Ammon's horn (tissue), 1 donor: ENCODE data around the gene SHISA4.
"Not testable (repeated sequence)": the region's sequence is repeated elsewhere in the genome, so short reads cannot be mapped to it uniquely, and the experiment has no call there.

Experiments used
- DNase-seq: peaks from one replicate; pipeline ENCODE4 v3.0.0-alpha.2; 2016; ENCODE audit warnings: low spot score

Gene SHISA4

DNA sequence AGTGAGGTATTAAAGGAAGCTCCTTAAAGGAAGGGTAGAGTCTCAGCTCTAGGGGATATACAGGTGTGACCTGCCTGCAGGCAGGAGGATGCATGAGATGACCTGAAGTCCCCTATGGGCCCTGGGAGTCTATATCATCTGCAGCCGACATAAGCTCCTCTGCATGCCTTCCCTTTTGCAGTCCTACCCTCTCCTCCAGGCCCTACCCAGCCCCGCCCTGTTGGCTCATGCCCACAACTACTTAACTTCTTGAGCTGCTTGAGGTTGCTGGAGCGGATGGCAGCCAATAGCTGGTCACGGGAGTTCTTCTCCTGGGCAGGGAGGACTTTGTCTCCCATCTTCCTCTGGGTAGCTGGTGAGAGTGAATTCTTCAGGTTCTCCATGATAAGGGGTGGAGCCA, 10.3 kb downstream of the SHISA4 start:
- no peak for DNase-seq

DNA sequence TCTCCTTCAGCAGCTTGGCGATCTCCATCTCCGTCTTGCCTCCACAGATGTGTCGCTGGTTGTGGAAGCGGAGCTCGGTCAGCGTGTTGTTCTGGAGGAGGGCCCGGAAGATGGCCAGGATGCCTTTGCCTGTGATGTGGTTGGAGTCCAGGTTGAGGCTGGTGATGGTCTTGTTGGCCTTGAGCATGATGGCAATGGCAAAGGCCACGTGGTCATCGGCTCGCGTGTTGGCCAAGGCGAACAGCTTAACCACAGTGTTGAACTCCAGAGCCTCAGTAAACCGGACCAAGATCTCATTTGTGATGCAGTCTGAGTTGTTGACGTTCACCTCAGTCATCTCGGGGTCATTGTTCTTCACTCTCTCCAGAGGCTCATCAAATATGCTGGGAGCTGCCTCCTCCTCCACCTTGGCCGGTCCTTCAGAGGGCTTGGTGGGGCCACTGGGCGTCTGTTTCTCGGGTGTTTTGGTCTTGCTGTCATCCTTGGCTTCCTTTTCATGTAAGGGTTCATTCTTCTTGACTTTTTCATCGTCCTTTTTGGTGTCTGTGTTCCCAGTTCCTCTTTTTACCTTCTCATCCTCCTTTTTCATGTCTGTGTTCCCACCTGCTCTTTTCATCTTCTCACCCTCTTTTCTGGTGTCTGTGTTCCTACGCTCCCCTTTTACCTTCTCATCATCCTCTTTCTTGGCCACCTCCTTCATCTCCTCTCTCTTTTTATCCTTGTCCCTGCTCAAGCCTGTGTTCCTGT, 11.2 kb downstream of the SHISA4 start:
- no peak for DNase-seq

DNA sequence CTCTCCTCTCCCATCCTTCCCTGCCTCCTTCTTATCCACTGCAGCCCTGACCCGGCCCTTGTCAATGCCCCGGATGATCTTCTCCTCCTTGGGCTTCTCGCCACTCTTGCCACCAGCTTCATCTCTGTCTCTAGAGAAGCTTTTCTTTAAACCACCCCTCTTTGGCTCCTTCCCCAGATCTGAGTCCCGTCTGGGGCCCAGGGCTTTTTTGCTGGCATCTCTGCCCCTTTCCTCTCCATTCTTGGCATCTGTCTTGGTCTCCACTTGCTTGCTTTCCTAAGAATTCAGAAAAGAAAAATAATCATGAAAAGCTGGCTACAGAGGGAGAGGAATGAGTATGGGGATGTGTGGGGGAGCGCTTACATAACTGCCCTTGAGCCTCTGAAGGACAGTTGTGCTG, 11.8 kb downstream of the SHISA4 start:
- DNase-seq: no peak

DNA sequence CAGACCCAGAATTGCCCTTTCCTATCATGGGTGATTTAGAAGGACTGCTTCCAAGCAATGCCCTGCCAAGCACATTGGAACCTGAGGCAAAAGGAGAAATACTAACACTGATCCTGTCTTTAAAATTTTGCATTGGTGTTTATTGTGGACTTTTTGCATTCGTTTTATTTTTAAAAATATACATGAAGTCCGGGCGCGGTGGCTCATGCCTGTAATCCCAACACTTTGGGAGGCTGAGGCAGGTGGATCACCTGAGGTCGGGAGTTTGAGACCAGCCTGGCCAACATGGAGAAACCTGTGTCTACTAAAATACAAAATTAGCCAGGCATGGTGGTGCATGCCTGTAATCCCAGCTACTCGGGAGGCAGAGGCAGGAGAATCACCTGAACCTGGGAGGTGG, 12.3 kb downstream of the SHISA4 start:
- DNase-seq: not testable (repeated sequence)

DNA sequence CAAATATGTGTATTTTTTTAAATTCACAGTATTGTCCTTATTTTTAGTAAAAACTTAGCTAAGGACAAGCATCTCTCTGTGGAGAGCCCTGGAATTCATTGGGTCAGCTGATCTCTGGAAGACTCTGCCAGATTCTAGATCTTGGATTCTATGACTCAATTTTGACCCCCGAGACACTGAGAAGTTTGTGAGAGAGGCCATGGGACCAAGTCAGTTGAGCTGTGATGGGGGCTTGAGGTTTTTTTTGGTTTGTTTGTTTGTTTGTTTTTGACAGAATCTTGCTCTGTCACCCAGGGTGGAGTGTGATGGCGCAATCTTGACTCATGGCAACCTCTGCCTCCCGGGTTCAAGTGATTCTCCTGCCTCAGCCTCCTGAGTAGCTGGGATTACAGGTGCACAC, 13.5 kb downstream of the SHISA4 start:
- DNase-seq: no peak

DNA sequence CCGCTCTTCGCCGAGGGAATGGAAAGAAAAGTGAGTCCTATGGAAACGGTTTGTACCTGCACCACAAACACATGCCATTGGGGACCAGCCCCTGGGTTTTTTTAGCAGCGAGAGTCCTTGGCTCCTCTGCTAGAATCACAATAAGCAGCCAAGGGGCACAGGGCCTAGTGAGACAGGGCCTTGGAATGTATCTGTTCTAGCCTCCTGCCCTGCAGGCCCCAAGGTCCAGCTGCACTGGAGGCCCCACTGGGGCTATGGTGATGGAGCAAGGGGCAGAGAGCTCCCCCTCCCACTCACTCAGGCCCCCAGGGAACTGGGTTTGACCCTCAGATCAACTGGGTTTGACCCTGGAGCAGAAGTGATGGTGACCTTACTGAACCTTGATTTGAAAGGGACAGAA, 14.4 kb downstream of the SHISA4 start:
- DNase-seq: no peak

DNA sequence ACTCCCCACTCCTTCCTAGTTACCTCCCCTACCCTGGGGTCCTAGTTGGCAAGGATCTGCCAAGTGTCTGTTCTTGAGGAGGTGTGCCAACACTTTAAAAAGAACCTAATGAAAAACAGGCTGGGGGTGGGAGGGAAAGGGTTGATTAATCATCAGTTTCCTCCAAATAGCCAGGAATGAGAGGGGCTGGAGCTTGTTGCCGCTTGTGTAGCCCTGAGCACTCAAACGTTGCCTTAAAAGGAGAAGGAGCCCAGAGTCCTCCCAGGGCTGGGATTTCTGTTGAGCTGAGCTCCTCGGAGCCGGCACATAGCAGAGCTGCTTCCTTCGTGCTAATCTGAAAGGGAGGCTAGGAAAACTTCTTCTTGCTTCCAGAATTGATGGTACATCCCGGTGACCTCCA, 15.9 kb downstream of the SHISA4 start:
- DNase-seq: no peak

DNA sequence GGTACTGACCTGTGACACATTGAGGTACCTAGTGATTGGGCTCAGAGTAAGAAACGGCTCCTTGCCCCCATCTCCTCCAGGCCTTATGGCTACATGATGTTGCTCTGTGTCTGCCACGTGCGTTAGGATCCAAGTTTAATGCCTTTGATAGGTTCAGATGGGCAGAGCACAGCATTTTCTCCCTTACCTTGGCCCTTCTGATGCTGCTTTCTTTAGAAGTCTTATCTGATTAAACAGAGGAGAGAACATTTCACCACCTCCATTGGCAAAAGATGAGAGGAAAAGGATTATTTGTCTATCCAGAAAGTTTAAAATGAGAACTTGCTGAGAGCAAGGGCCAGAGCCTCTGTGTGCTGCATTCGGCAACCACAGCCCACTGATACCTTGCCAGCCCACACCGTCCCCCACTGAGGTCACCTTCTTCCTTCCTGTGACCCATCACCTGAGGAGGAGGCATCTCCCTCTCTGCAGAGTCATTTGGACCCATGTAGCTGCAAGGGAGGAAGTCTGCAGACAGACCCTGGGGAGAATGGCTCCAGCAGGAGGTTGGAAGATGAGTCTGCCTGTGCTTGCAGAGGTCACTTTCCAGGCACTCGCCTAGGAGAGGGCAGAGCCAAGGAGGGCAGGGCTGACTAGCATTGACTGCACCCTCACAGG, 16.7 kb downstream of the SHISA4 start:
- DNase-seq: no peak

DNA sequence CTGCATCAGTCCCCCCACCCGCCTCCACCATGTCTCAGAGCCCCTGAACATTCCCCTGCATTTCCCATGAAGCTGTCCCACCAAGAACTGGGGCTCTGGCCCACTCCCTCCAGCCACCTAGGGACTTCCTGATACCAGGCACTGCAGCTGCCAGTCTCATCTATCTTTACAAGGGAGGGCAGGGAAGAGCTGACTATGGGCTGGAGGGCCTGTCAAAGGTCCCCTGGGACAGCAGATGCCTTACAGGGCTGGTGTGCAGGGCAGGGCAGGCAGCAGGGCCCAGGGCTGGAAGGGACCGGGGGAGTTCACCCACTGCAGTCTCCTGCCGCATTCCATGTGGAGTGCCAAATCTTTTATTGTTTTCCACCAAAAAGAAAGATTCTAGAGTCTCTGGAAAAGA, 17.6 kb downstream of the SHISA4 start:
- DNase-seq: no peak

DNA sequence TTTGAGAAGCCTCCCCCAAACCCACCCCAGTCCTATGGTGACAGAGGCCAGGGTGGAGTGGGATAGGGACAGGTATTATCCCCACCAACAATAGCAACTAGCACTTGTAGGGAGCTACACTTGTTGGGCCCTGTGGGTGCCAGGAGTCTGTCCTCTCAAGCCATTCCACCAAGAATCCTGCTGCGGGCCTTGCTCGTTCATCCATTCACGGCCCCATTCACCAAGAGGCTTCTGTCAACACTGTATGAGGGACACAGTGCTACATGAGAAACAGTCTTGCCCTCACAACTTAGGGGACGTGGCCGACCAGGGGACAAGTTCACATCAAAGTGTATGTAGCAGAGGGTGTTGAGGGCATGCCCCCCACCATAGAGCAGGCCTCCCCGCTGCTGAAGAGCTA, 18.9 kb downstream of the SHISA4 start:
- no peak for DNase-seq

DNA sequence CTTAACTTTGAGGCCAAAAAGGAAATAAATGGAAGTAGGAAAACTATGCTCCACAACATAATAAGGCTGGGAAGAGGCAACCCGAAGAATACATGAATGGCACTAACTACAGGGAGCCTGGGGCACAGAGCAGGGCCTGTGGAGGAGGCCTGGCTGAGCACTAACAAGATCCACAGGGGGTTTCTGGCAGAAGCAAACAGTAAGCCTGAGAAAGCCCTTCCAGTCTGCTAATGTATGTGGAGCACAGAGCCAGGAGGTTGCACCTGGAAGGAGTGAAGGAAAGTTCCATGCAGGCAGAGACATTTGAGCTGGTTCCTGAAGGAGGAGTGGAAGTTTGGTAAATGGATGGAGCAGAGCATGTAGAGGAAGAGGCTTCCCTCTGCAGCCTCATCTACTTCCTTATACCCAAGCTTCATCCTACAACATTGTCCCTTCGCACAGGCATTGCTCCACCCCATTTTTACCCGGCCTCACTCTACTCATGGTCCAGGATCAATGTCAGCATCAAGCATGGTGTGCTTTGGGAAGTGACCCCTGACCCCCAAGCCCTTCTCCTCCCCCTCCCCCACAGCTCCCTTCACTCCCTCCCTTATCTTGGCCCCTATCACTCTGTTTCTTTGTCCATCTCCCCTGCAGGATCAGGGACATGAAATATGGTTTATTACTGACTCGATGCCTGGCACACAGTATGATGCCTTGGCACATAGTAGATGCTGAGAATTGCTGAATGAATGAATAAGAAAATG, 23.3 kb downstream of the SHISA4 start:
- DNase-seq: no peak

DNA sequence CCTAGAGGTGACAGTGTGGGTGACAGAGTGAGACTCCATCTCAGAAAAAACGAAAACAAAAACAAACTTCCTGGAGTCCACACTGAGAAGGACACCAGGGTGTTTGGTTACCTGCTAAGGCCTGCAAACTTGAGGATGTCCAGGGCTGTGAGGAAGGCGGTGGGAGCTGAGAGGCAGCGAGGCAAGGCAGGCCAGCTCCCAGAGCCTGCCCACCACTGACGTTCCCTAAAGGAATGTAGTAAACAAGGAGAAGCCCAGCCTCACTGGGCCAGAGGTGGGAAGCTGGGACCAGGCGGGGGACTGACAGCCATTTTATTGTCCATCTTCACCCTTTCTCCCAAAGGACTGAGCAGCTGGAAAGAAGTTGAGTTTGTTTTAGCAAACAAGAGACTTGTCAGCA, 24.1 kb downstream of the SHISA4 start:
- no peak for DNase-seq

DNA sequence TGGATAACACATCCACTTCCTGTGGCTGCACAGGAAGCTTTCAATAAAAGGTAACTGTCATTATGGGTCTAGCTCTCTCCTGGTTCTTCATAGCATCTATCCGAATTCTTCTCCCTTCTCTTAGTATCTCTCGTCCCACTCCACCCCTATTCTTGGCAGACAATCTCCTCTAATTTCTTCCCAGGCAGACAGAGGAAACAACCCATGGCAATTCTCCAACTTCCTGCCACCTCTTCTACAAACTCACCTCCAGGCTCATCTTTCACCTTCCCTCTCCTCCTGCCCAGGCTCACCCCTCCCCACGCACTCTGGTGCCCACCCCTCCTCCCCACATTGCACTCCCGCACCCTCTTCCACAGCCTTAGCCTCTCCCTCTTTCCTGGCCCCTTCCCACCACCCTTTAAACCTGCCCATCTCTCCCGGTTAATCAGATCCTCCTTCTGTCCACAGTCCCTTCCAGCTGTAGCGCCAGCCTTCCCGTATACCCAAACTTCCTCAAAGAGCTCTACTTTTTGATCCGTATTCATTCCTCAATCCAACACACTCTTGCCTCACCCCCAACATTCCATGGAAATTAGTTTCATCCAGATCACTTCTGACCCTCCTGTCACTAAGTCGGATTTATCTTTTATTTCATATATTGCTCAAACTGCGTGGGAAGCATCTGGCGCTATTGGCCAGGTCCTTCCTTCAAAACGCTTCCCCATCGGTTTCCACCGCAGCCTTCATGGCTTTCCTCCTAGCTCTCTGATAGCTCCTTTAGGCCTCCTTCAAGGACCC, 25.9 kb downstream of the SHISA4 start:
- no peak for DNase-seq

DNA sequence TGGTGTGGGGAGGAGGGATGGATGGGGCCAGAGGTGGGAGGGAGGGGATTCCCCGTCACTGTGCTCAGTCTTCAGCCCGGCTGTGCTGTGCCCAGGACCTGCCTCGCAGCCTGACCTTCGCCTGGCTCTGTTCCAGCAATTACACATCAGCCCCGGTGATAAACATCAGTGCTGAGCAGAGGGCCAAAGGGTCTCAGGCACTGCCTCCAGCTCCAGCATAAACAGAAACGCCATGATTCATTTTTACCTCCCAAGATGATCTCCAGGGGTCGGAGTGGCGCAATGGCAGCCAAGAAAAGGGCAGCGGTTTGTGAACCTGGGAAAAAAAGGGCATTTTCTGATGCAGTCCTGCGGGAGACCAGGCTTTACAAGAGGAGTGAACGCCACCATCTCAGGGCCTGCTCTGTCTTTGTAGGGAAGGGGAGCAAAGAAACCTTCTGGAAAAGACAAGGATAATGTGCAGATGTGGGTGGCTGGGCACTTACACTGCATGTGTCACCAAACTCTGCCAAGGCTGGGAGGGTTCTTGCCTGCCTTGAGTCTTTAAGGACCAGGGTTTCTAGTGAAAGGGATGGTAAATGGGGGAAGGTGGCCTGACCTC, 28.1 kb downstream of the SHISA4 start:
- DNase-seq: no peak

DNA sequence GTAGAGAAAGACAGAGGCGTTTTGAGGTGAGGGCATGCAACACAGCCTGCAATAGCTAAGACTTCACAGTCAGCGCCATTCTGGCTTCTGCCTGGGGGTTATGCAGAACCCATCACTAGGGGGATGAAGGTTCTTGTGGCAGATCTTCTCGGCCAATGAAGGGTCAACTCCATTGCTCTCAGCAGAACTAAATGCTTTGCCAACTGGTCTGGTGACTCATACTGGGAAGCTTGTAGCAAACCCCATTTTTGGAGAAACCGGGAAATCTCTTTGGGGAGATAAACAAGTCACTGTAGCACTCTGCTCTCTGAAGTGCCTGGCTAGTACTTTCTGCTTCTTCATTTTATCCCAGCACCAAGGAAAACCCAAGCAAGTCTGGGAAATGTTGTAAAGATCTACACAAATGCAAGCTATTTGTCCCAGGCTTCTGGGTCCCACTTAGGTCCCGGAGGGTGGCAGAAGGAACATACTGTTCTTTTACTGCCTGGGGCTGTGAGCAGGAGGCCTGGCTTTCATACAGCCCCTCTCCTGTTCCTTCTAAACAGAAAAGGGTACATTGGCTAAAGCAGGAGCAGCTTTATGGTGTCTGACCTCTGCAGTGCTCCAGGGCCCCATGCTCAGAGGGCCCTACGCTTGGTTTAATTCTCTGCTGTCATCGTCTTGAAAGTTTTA, 28.8 kb downstream of the SHISA4 start:
- no peak for DNase-seq

DNA sequence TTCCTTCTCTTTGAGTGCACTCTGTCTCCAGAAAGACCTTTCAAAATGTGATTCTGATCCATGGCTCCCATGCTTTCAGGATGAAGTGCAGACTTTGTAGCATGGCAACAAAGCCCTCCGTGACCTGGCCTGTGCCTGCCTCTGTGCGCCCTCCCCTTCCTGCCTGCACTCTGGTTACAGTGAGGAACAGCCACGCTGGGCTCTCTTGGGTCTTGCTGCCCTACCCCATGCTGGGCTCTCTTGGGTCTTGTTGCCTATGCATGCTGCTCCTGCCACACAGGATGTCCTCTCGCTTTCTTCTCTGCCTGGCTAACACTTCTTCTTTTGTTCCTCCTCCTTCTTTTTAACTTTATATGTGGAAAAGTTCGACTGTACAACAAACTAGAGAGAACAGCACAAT, 29.6 kb downstream of the SHISA4 start:
- no peak for DNase-seq

DNA sequence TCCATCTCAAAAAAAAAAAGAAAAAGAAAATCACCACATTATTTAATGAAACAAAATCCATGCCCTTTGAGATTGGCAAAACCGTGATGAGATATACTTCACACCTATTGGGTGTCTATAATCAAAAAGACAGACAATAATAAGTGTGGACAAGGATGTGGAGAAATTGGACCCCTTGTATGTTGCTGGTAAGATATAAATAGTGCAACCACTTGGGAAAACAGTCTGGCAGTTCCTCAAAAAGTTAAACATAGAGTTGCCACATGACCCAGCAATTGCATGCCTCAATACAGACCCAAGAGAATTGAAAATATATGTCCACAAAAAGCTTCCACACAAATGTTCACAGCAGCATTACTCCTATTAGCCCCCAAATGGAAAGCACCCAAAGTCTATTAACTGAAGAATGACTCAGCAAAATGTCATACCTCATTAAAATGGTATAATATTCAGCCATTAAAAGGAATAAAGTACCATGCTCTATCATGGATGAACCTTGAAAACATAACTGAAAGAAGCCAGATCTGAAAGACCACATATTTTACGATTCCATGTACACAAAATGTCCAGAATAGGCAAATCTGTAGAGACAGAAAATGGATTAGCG, 33.4 kb downstream of the SHISA4 start:
- no peak for DNase-seq

DNA sequence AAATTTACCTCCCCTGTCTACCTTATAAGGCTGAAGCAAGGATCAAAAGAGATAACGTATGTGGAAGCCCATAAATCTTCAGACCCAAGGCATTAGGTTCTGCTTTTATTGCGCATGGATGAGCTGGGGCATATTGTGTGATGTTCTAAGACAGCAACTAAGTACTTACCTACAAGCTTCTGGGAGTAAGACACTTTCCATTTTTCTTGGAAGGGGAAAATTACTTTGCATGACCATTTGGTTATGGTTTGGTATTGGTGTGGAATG, 36.5 kb downstream of the SHISA4 start:
- no peak for DNase-seq

DNA sequence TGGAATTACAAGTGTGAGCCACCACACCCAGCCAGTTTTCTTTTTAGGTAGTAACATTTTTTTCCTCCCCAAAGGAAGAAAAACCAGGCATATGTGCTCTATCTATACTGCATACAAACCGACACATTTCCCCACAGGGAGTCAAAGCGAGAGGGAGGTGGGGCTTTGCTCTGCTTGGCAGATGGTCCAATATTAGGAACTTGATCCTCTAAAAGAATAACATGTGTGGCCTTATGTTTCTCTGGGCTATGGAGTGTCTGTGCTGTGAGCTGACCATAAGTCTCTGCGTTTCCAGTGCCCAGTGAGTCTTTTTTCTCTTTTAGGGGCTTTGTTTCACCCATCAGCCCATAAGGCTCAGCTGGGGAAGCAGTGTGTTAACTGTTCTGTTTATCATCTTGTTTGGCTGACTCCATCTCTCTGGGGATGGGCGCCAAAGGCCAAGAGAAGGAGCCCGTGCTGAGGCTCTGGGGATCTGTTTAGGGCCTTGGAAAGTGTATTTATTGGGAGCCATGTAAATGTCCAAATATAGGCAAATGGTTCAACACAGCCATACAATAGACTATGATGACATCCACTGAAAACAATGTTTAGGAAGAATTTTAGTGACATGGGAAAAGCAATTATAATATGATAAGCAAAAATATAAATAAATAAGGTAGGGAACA, 37.4 kb downstream of the SHISA4 start:
- no peak for DNase-seq

DNA sequence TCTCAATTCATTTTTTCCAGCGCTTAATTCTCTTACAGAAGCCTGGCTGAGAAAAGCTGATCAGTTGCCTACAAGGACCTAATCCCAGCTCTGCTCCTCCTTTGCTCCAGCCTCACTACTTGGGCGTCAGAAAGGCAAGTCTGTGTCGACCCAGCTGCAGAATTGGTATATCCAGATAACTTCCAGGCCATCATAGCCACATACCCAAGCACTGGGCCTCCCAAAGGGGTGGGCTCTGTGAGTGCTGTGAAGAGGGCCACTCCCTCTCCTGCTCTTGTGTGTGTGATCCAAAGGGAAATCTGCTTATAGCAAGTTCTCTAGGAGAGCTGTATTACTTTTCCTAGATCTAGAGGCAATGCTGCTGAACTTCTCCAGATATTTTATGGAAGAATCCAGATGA, 39.6 kb downstream of the SHISA4 start:
- no peak for DNase-seq

DNA sequence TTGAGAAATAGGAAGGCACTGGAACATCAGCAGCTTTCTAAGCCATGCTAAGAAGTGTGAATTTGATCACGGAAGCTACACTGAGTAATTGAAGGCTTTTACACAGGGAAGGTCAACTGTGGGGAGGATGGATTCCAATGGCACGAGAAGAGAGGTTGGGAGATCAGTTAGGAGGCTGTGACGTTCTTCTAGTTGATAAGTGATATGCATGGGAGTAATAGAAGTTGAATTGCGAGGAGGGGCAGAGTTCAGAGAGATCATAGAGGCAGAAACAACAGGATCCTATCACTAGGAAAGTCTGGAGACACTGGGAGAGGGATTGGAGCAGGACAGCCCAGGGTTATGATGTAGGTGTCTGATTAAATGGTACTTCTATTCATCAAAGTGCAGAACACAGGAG, 41.4 kb downstream of the SHISA4 start:
- DNase-seq: no peak
